Activated T-helper 17 cell treated with anti-CD3 and anti-CD28 coated beads, Interleukin-2, amount 50 U/mL, for 72 hours (primary cell): ENCODE results near the gene RFX7. TPM values are rescaled to one million over a fixed set of nuclear protein-coding genes. Genes with fewer than 3 reads are reported as not detected.
"Not testable (repeated sequence)": the region's sequence is repeated elsewhere in the genome, so short reads cannot be mapped to it uniquely, and the experiment has no call there.

Experiments used
- ATAC-seq: fragments of 150-1000 bp; cut with Tn5 transposase; replicated peaks from 2 replicates; pipeline ENCODE4 v1.10.0; 2021; ENCODE audit warnings: mild to moderate bottlenecking, moderate library complexity
- H3K27ac Mint-ChIP-seq: one replicate; pipeline ENCODE4 v1.8.0; 2022; ENCODE audit warnings: mixed read lengths
- H3K27me3 Mint-ChIP-seq: one replicate; pipeline ENCODE4 v1.8.0; 2022; ENCODE audit warnings: mixed read lengths
- H3K36me3 Mint-ChIP-seq: one replicate; pipeline ENCODE4 v1.8.0; 2022; ENCODE audit warnings: low read depth, mild to moderate bottlenecking, mixed read lengths
- H3K4me1 Mint-ChIP-seq: one replicate; pipeline ENCODE4 v1.8.0; 2022; ENCODE audit warnings: mixed read lengths
- H3K4me3 Mint-ChIP-seq: one replicate; pipeline ENCODE4 v1.8.0; 2022; ENCODE audit warnings: mild to moderate bottlenecking, mixed read lengths
- H3K9me3 Mint-ChIP-seq: one replicate; pipeline ENCODE4 v1.8.0; 2022; ENCODE audit warnings: mixed read lengths
- total RNA-seq, 2 donors: library from RNA; stranded (reverse); gene quantifications; one replicate each; pipeline ENCODE4 v1.2.3, GENCODE V29; 2022

The RFX7 gene
- total RNA-seq, result 10 to 100 TPM; 33.8 to 36.2 TPM

GRCh38 chr15:56243163-56244037 is at the start of gene RFX7:
RFX7 (minus strand) TSS chr15:56243879; CDS start chr15:56243285, 594 bp downstream.
- peaks cover 11% of the 10 kb centered on the region for H3K36me3 Mint-ChIP-seq
- no peaks in the 10 kb centered on the region for H3K9me3 Mint-ChIP-seq
- peak within 1 kb of the TSS; percentile 94 for H3K27ac Mint-ChIP-seq
- H3K4me3 Mint-ChIP-seq, result peak within 1 kb of the TSS; percentile 94
- ATAC-seq, result peak; percentile 77
- H3K27me3 Mint-ChIP-seq, result no peaks in the 10 kb centered on the region
- peaks cover 7% of the 10 kb centered on the region for H3K4me1 Mint-ChIP-seq

DNA sequence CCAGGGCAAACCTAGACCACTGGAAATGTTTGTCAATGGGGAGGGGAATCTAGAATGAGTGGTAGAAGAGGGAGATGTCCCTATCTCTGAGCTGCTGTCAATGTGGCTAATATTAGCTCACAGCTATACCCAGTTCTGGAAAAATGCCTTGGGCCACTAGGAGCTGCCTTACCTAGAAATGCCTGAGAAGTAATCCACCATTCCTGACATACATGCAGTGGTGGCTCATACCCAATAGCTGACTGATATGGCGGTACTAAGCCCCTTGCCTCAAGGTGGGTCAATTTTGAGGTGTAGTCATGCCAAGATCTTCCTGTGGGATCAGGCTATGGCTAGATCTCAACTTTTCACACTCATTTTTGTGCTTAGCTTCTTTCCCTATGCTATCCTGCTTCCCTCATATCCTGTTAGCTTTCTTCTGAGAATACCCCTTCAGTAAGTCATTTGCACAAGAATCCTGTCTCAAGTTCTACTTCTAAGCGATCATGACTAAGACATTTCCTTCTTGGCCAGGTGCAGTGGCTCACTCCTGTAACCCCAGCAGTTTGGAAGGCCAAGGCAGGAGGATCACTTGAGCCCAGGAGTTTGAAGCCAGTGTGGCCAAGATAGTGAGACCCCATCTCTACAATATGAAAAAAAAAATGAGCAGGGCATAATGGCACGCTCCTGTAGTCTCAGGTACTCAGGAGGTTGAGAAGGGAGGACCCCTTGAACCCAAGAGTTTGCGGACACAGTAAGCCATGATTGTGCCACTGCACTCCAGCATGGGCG is 49.1 kb upstream of the RFX7 start:
- Mint-ChIP-seq H3K4me3 (no peak overlapping the region), H3K27me3 (peaks cover 3% of the 10 kb centered on the region), H3K9me3 (peaks cover 8% of the 10 kb centered on the region), H3K27ac (no peak overlapping the region), H3K4me1 (no peaks in the 10 kb centered on the region), H3K36me3 (no peaks in the 10 kb centered on the region)
- ATAC-seq, result no peak

GRCh38 chr15:56291741-56292140 is 48.1 kb upstream of the RFX7 start:
- Mint-ChIP-seq H3K36me3 (no peaks in the 10 kb centered on the region), H3K27ac (no peak overlapping the region), H3K9me3 (peaks cover 8% of the 10 kb centered on the region), H3K4me3 (no peak overlapping the region), H3K4me1 (no peaks in the 10 kb centered on the region), H3K27me3 (peaks cover 1% of the 10 kb centered on the region)
- no peak for ATAC-seq

GRCh38 chr15:56286213-56286612 is 42.5 kb upstream of the RFX7 start:
- no peak overlapping the region for H3K4me3 Mint-ChIP-seq
- H3K27me3 Mint-ChIP-seq, result peaks cover 6% of the 10 kb centered on the region

DNA sequence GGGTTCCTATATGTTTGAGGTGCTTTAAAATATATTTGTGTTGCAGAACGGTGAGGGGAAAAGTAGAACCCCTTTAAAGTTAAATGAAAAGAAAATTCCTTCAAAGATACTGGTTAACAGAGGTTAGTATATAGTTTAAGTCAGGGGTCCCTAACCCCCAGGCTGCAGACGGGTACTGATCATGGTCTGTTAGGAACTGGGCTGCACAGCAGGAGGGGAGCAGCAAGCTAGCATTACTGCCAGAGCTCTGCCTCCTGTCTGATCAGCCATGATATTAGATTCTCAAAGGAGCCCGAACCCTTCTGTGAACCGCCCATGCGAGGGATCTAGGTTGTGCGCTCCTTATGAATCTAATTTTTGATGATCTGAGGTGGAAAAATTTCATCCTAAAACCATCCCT is 37.5 kb upstream of the RFX7 start:
- Mint-ChIP-seq H3K9me3 (peaks cover 5% of the 10 kb centered on the region), H3K27me3 (peaks cover 9% of the 10 kb centered on the region), H3K27ac (no peak overlapping the region), H3K4me3 (no peak overlapping the region), H3K4me1 (no peaks in the 10 kb centered on the region), H3K36me3 (no peaks in the 10 kb centered on the region)
- ATAC-seq, result no peak

More at GRCh38 chr15:56286213-56286612, 42.5 kb upstream of the RFX7 start:
- Mint-ChIP-seq H3K36me3 (no peaks in the 10 kb centered on the region), H3K9me3 (peaks cover 8% of the 10 kb centered on the region), H3K27ac (no peak overlapping the region), H3K4me1 (no peaks in the 10 kb centered on the region)
- no peak for ATAC-seq

- H3K36me3 Mint-ChIP-seq, result no peaks in the 10 kb centered on the region
- H3K4me3 Mint-ChIP-seq, result no peak overlapping the region
- H3K27me3 Mint-ChIP-seq, result peaks cover 12% of the 10 kb centered on the region
- H3K27ac Mint-ChIP-seq, result no peak overlapping the region
- H3K9me3 Mint-ChIP-seq, result peaks cover 10% of the 10 kb centered on the region
- H3K4me1 Mint-ChIP-seq, result no peaks in the 10 kb centered on the region
- ATAC-seq, result no peak
Measured at GRCh38 chr15:56273724-56274123, 30.0 kb upstream of the RFX7 start.

DNA sequence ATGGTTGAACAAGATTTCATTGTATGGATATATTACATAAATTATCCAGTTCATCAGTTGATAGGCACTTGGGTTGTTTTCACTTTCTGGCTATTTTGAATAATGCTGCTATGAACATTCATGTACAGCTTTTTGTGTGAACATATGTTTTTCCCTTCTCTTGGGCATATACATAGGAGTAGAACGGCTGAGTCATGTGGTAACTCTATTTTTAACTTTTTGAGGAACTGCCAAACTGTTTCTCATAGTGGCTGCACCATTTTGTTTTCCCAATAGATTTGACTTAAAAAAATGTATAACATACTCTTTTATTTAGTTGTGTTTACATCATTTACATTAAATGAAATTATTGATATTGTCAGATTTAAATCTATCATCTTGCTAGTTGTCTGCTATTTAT is 28.8 kb upstream of the RFX7 start:
- no peak overlapping the region for H3K27ac Mint-ChIP-seq
- no peaks in the 10 kb centered on the region for H3K4me1 Mint-ChIP-seq
- no peak overlapping the region for H3K4me3 Mint-ChIP-seq
- H3K36me3 Mint-ChIP-seq, result peaks cover 4% of the 10 kb centered on the region
- peaks cover 9% of the 10 kb centered on the region for H3K27me3 Mint-ChIP-seq
- no peak for ATAC-seq
- H3K9me3 Mint-ChIP-seq, result peaks cover 10% of the 10 kb centered on the region

GRCh38 chr15:56266465-56266864 is 22.8 kb upstream of the RFX7 start:
- not testable (repeated sequence) for H3K4me1 Mint-ChIP-seq, H3K27me3 Mint-ChIP-seq, H3K4me3 Mint-ChIP-seq, H3K36me3 Mint-ChIP-seq, H3K27ac Mint-ChIP-seq, ATAC-seq, H3K9me3 Mint-ChIP-seq

GRCh38 chr15:56261854-56262509 is 18.3 kb upstream of the RFX7 start:
- Mint-ChIP-seq H3K4me3 (no peak overlapping the region), H3K27ac (no peak overlapping the region), H3K27me3 (no peaks in the 10 kb centered on the region), H3K36me3 (no peaks in the 10 kb centered on the region), H3K9me3 (peaks cover 4% of the 10 kb centered on the region), H3K4me1 (no peaks in the 10 kb centered on the region)
- ATAC-seq, result no peak

- ATAC-seq, H3K4me1 Mint-ChIP-seq, H3K36me3 Mint-ChIP-seq, H3K4me3 Mint-ChIP-seq, H3K9me3 Mint-ChIP-seq, H3K27ac Mint-ChIP-seq: not testable (repeated sequence)
- peaks cover 14% of the 10 kb centered on the region for H3K27me3 Mint-ChIP-seq
Measured at GRCh38 chr15:56257306-56257705, 13.6 kb upstream of the RFX7 start.

- Mint-ChIP-seq H3K4me3 (no peak overlapping the region), H3K9me3 (peaks cover 3% of the 10 kb centered on the region), H3K36me3 (no peaks in the 10 kb centered on the region), H3K27ac (no peak overlapping the region), H3K4me1 (no peaks in the 10 kb centered on the region), H3K27me3 (peaks cover 19% of the 10 kb centered on the region)
- no peak for ATAC-seq
Measured at GRCh38 chr15:56254265-56254664, 10.6 kb upstream of the RFX7 start.

DNA sequence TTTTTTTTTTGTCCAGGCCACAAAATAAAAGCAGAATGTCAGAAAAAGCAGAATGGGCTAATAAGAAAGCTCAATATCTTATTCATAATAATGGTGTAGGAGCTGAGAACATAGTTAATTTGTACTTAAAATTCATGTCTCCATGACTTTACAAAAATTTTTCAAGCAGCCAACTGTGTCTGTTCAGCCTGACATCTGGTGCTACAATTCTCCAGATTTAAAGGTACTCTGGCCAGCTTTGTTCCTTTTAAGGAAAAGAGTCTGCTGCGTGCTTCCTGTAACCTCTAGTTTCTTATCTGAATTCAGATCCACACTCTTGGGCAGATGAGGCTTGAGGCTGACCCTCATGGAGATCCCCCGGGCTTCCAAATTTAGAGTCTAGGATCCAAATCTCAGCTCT is 8.7 kb upstream of the RFX7 start:
- H3K27me3 Mint-ChIP-seq, result peaks cover 19% of the 10 kb centered on the region
- no peak overlapping the region for H3K4me3 Mint-ChIP-seq
- no peaks in the 10 kb centered on the region for H3K36me3 Mint-ChIP-seq

GRCh38 chr15:56251315-56252095 is 7.8 kb upstream of the RFX7 start:
- peaks cover 19% of the 10 kb centered on the region for H3K27me3 Mint-ChIP-seq
- H3K4me1 Mint-ChIP-seq, result no peaks in the 10 kb centered on the region
- H3K36me3 Mint-ChIP-seq, result no peaks in the 10 kb centered on the region
- no peak overlapping the region for H3K27ac Mint-ChIP-seq
- ATAC-seq, result no peak
- no peak overlapping the region for H3K4me3 Mint-ChIP-seq
- H3K9me3 Mint-ChIP-seq, result no peaks in the 10 kb centered on the region

More for the DNA sequence above, 8.7 kb upstream of the RFX7 start:
- H3K9me3 Mint-ChIP-seq, result no peaks in the 10 kb centered on the region
- no peak for ATAC-seq
- H3K4me1 Mint-ChIP-seq, result no peaks in the 10 kb centered on the region
- no peak overlapping the region for H3K27ac Mint-ChIP-seq

GRCh38 chr15:56250626-56251025 is 6.9 kb upstream of the RFX7 start:
- Mint-ChIP-seq H3K9me3 (no peaks in the 10 kb centered on the region), H3K36me3 (no peaks in the 10 kb centered on the region), H3K4me1 (peaks cover under 1% of the 10 kb centered on the region), H3K4me3 (no peak overlapping the region), H3K27me3 (peaks cover 19% of the 10 kb centered on the region), H3K27ac (no peak overlapping the region)
- no peak for ATAC-seq
